ENCODE data around the gene PRKG2.

Gene PRKG2

GRCh38 chr4:81207828-81208227 is 7.2 kb downstream of the PRKG2 start:
- no peak for DNase-seq
- H3K27me3 Mint-ChIP-seq = peaks cover 18 to 23% of the 10 kb centered on the region in 2 donors

GRCh38 chr4:81205302-81205701 is 9.7 kb downstream of the PRKG2 start:
- no peaks in the 10 kb centered on the region for H3K36me3 Mint-ChIP-seq (ENCODE audit: insufficient read depth)
- H3K27me3 Mint-ChIP-seq = peaks cover 18 to 23% of the 10 kb centered on the region in 2 donors
- no peak overlapping the region for H3K4me3 Mint-ChIP-seq
- no peak overlapping the region for H3K27ac Mint-ChIP-seq
- ATAC-seq (replicated peaks) (no peak), DNase-seq (no peak)
- H3K4me1 Mint-ChIP-seq (ENCODE audit: low read depth in 2 of 2) = no peaks in the 10 kb centered on the region
- H3K9me3 Mint-ChIP-seq = peaks cover 0 to 3% of the 10 kb centered on the region in 2 donors

More at GRCh38 chr4:81207828-81208227, 7.2 kb downstream of the PRKG2 start:
- Mint-ChIP-seq H3K9me3 (peaks cover 0 to 2% of the 10 kb centered on the region in 2 donors), H3K36me3 (ENCODE audit: insufficient read depth) (no peaks in the 10 kb centered on the region), H3K27ac (no peak overlapping the region), H3K4me1 (ENCODE audit: low read depth in 2 of 2) (no peaks in the 10 kb centered on the region), H3K4me3 (no peak overlapping the region)
- ATAC-seq (replicated peaks) = no peak

GRCh38 chr4:81204571-81204970 is 10.5 kb downstream of the PRKG2 start:
- ATAC-seq (replicated peaks) = no peak
- Mint-ChIP-seq H3K27ac (no peak overlapping the region), H3K36me3 (ENCODE audit: insufficient read depth) (no peaks in the 10 kb centered on the region), H3K4me1 (ENCODE audit: low read depth in 2 of 2) (no peaks in the 10 kb centered on the region), H3K9me3 (peaks cover 0 to 2% of the 10 kb centered on the region in 2 donors), H3K27me3 (peaks cover 12 to 17% of the 10 kb centered on the region in 2 donors), H3K4me3 (no peak overlapping the region)
- DNase-seq = no peak

- ATAC-seq (replicated peaks) = no peak
- Mint-ChIP-seq H3K27me3 (peaks cover 0 to 2% of the 10 kb centered on the region in 2 donors), H3K4me3 (no peak overlapping the region), H3K9me3 (peaks cover 0 to 2% of the 10 kb centered on the region in 2 donors), H3K4me1 (ENCODE audit: low read depth in 2 of 2) (no peaks in the 10 kb centered on the region), H3K36me3 (ENCODE audit: insufficient read depth) (no peaks in the 10 kb centered on the region), H3K27ac (no peak overlapping the region)
- DNase-seq = no peak
These were observed 15.2 kb downstream of the PRKG2 start for GRCh38 chr4:81199831-81200230.

- H3K4me3 Mint-ChIP-seq = no peak overlapping the region
- no peak for ATAC-seq (replicated peaks)
- no peak for DNase-seq
These were observed 16.4 kb downstream of the PRKG2 start for GRCh38 chr4:81198609-81199008.

GRCh38 chr4:81197864-81198524 is 17.0 kb downstream of the PRKG2 start:
- H3K36me3 Mint-ChIP-seq (ENCODE audit: insufficient read depth) = no peaks in the 10 kb centered on the region
- H3K4me3 Mint-ChIP-seq = no peak overlapping the region
- ATAC-seq (replicated peaks) (no peak), DNase-seq (no peak)
- no peaks in the 10 kb centered on the region for H3K27me3 Mint-ChIP-seq
- H3K4me1 Mint-ChIP-seq (ENCODE audit: low read depth in 2 of 2) = no peaks in the 10 kb centered on the region
- H3K9me3 Mint-ChIP-seq = peaks cover 0 to 2% of the 10 kb centered on the region in 2 donors
- H3K27ac Mint-ChIP-seq = no peak overlapping the region

More at GRCh38 chr4:81198609-81199008, 16.4 kb downstream of the PRKG2 start:
- no peaks in the 10 kb centered on the region for H3K4me1 Mint-ChIP-seq (ENCODE audit: low read depth in 2 of 2)
- no peak overlapping the region for H3K27ac Mint-ChIP-seq
- no peaks in the 10 kb centered on the region for H3K36me3 Mint-ChIP-seq (ENCODE audit: insufficient read depth)
- peaks cover 0 to 2% of the 10 kb centered on the region in 2 donors for H3K9me3 Mint-ChIP-seq
- H3K27me3 Mint-ChIP-seq = no peaks in the 10 kb centered on the region

GRCh38 chr4:81196126-81196650 is 18.8 kb downstream of the PRKG2 start:
- Mint-ChIP-seq H3K4me1 (ENCODE audit: low read depth in 2 of 2) (no peaks in the 10 kb centered on the region), H3K4me3 (no peak overlapping the region), H3K36me3 (ENCODE audit: insufficient read depth) (no peaks in the 10 kb centered on the region), H3K27ac (no peak overlapping the region), H3K9me3 (peaks cover 0 to 2% of the 10 kb centered on the region in 2 donors), H3K27me3 (no peaks in the 10 kb centered on the region)
- DNase-seq (no peak), ATAC-seq (replicated peaks) (no peak)

GRCh38 chr4:81195475-81195874 is 19.5 kb downstream of the PRKG2 start:
- H3K36me3 Mint-ChIP-seq (ENCODE audit: insufficient read depth) = no peaks in the 10 kb centered on the region
- peaks cover 0 to under 1% of the 10 kb centered on the region in 2 donors for H3K9me3 Mint-ChIP-seq
- ATAC-seq (replicated peaks) (no peak), DNase-seq (no peak)
- no peak overlapping the region for H3K4me3 Mint-ChIP-seq
- H3K4me1 Mint-ChIP-seq (ENCODE audit: low read depth in 2 of 2) = no peaks in the 10 kb centered on the region
- H3K27me3 Mint-ChIP-seq = no peaks in the 10 kb centered on the region
- no peak overlapping the region for H3K27ac Mint-ChIP-seq

- Mint-ChIP-seq H3K36me3 (ENCODE audit: insufficient read depth) (no peaks in the 10 kb centered on the region), H3K27me3 (no peaks in the 10 kb centered on the region), H3K27ac (no peak overlapping the region), H3K4me3 (no peak overlapping the region), H3K4me1 (ENCODE audit: low read depth in 2 of 2) (no peaks in the 10 kb centered on the region), H3K9me3 (peaks cover 0 to 2% of the 10 kb centered on the region in 2 donors)
- ATAC-seq (replicated peaks) (no peak), DNase-seq (no peak)
These were observed 20.7 kb downstream of the PRKG2 start for GRCh38 chr4:81194286-81194685.

- DNase-seq = no peak
- ATAC-seq (replicated peaks) = no peak
These were observed 34.1 kb downstream of the PRKG2 start for GRCh38 chr4:81180916-81181315.

GRCh38 chr4:81179326-81179725 is 35.7 kb downstream of the PRKG2 start:
- H3K9me3 Mint-ChIP-seq = no peaks in the 10 kb centered on the region
- no peaks in the 10 kb centered on the region for H3K36me3 Mint-ChIP-seq (ENCODE audit: insufficient read depth)
- no peak for DNase-seq
- no peak for ATAC-seq (replicated peaks)
- no peak overlapping the region for H3K4me3 Mint-ChIP-seq
- peaks cover 4 to 10% of the 10 kb centered on the region in 2 donors for H3K27me3 Mint-ChIP-seq
- H3K4me1 Mint-ChIP-seq (ENCODE audit: low read depth in 2 of 2) = no peaks in the 10 kb centered on the region
- no peak overlapping the region for H3K27ac Mint-ChIP-seq

More at GRCh38 chr4:81180916-81181315, 34.1 kb downstream of the PRKG2 start:
- Mint-ChIP-seq H3K4me3 (no peak overlapping the region), H3K36me3 (ENCODE audit: insufficient read depth) (no peaks in the 10 kb centered on the region), H3K4me1 (ENCODE audit: low read depth in 2 of 2) (no peaks in the 10 kb centered on the region), H3K9me3 (no peaks in the 10 kb centered on the region), H3K27me3 (peaks cover 5 to 10% of the 10 kb centered on the region in 2 donors), H3K27ac (no peak overlapping the region)

- H3K27me3 Mint-ChIP-seq = peaks cover 0 to 6% of the 10 kb centered on the region in 2 donors
- no peaks in the 10 kb centered on the region for H3K36me3 Mint-ChIP-seq (ENCODE audit: insufficient read depth)
- no peak overlapping the region for H3K4me3 Mint-ChIP-seq
- DNase-seq = no peak
- H3K9me3 Mint-ChIP-seq = no peaks in the 10 kb centered on the region
- H3K4me1 Mint-ChIP-seq (ENCODE audit: low read depth in 2 of 2) = no peaks in the 10 kb centered on the region
- no peak overlapping the region for H3K27ac Mint-ChIP-seq
- no peak for ATAC-seq (replicated peaks)
These were observed 41.8 kb downstream of the PRKG2 start for GRCh38 chr4:81173213-81173612.

GRCh38 chr4:81166458-81167160 is 48.4 kb downstream of the PRKG2 start:
- Mint-ChIP-seq H3K27me3 (peaks cover 0 to 6% of the 10 kb centered on the region in 2 donors), H3K4me3 (no peak overlapping the region), H3K27ac (no peak overlapping the region), H3K36me3 (ENCODE audit: insufficient read depth) (no peaks in the 10 kb centered on the region), H3K4me1 (ENCODE audit: low read depth in 2 of 2) (no peaks in the 10 kb centered on the region), H3K9me3 (no peaks in the 10 kb centered on the region)
- DNase-seq = no peak
- no peak for ATAC-seq (replicated peaks)

Data from effector memory CD8-positive, alpha-beta T cell (primary cell).